NCI-H510A treated with DMSO at 0.1 percent for 48 hours (cell line): ENCODE data around the gene COL5A3.
"Not testable (repeated sequence)": the region's sequence is repeated elsewhere in the genome, so short reads cannot be mapped to it uniquely, and the experiment has no call there.

ENCODE experiments used
- DNase-seq: peaks from one replicate; lab custom pipeline; 2025; lab: John Stamatoyannopoulos, UW

COL5A3 gene

GRCh38 chr19:10010247-10010691, at the start of gene COL5A3:
Gene COL5A3 (minus strand): TSS chr19:10010504. CDS start chr19:10010385, 119 bp downstream.
- DNase-seq: no peak

GRCh38 chr19:10052602-10053360, 42.5 kb upstream of the COL5A3 start:
- no peak for DNase-seq

GRCh38 chr19:10049626-10050025, 39.3 kb upstream of the COL5A3 start:
- DNase-seq: no peak

GRCh38 chr19:10045371-10045770, 35.1 kb upstream of the COL5A3 start:
- DNase-seq: no peak

- no peak for DNase-seq
Observed at GRCh38 chr19:10044390-10044789, 34.1 kb upstream of the COL5A3 start.

GRCh38 chr19:10043286-10043927, 33.1 kb upstream of the COL5A3 start:
- DNase-seq: no peak

- DNase-seq: no peak
Observed at GRCh38 chr19:10037809-10038208, 27.5 kb upstream of the COL5A3 start.

GRCh38 chr19:10037367-10037766, 27.1 kb upstream of the COL5A3 start:
- no peak for DNase-seq

- no peak for DNase-seq
Observed at GRCh38 chr19:10036601-10037071, 26.3 kb upstream of the COL5A3 start.

- no peak for DNase-seq
Observed at GRCh38 chr19:10033614-10034013, 23.3 kb upstream of the COL5A3 start.

- peak; percentile 75 for DNase-seq
Observed at GRCh38 chr19:10027158-10027997, 17.1 kb upstream of the COL5A3 start.

- no peak for DNase-seq
Observed at GRCh38 chr19:10026744-10027143, 16.4 kb upstream of the COL5A3 start.

GRCh38 chr19:10023096-10023495, 12.8 kb upstream of the COL5A3 start:
- not testable (repeated sequence) for DNase-seq

GRCh38 chr19:10021863-10022262, 11.6 kb upstream of the COL5A3 start:
- no peak for DNase-seq

- no peak for DNase-seq
Observed at GRCh38 chr19:10021446-10021845, 11.1 kb upstream of the COL5A3 start.

- DNase-seq: no peak
Observed at GRCh38 chr19:10020851-10021250, 10.5 kb upstream of the COL5A3 start.

GRCh38 chr19:10019246-10019645, 8.9 kb upstream of the COL5A3 start:
- DNase-seq: no peak

GRCh38 chr19:10018786-10019185, 8.5 kb upstream of the COL5A3 start:
- DNase-seq: no peak

GRCh38 chr19:10018263-10018662, 8.0 kb upstream of the COL5A3 start:
- no peak for DNase-seq

GRCh38 chr19:10013834-10014618, 3.7 kb upstream of the COL5A3 start:
- DNase-seq: no peak

- DNase-seq: no peak
Observed at GRCh38 chr19:10013316-10013715, 3.0 kb upstream of the COL5A3 start, which contains the start of gene RDH8. Gene RDH8 (plus strand): TSS chr19:10013483. CDS start chr19:10013498, 15 bp downstream.

GRCh38 chr19:10011974-10012373, 1.7 kb upstream of the COL5A3 start:
- no peak for DNase-seq
